Measurements from ENCODE around the gene ACAP1. TPM values are rescaled to one million over a fixed set of nuclear protein-coding genes. Genes with fewer than 3 reads are reported as not detected.

Gene ACAP1
- total RNA-seq, 2 donors from 2014 or later = 0.99 to 2.1 TPM

DNA sequence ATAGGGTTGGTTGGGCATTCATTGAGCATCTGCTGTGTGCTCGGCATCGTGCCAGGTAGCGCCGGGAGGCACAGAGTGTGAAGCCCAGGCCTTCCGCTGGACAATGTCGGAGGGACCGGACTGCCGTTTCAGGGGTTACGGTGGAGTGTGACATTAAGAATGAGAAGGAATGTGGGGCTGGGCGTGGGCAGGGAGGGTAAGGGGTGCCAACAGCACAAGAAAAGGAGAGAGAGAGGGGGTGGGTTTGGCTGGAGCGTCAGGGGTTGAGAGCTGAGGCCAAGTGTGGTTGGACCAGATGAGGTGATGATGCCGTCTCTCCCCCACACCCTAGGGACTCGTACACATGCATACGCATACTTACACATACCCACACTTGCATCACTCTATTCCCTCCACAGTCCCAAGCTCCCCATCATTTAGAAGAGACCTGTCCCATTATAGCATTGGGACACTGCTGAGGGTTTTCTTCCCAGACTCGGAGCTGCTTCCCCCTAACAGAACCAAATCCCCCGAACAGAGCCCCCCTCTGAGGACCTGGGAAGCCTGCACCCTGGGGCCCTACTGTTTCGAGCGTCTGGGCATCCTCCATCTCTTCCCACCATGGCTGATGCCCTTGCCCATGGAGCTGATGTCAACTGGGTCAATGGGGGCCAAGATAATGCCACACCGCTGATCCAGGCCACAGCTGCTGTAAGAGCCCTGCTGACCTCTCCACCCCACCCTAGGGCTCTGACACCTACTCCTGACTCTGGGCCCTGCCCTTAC is 12.3 kb downstream of the ACAP1 start:
- 46 to 59% methylated on average over 18 to 19 of the region's 19 CpGs for WGBS, 2 donors
- H3K36me3 ChIP-seq (replicated peaks in 1 of 2; ENCODE audit: insufficient read depth in 1 of 2, low read depth in 2 of 2) = no peaks in the 10 kb centered on the region
- H3K27ac ChIP-seq = no peak overlapping the region

DNA sequence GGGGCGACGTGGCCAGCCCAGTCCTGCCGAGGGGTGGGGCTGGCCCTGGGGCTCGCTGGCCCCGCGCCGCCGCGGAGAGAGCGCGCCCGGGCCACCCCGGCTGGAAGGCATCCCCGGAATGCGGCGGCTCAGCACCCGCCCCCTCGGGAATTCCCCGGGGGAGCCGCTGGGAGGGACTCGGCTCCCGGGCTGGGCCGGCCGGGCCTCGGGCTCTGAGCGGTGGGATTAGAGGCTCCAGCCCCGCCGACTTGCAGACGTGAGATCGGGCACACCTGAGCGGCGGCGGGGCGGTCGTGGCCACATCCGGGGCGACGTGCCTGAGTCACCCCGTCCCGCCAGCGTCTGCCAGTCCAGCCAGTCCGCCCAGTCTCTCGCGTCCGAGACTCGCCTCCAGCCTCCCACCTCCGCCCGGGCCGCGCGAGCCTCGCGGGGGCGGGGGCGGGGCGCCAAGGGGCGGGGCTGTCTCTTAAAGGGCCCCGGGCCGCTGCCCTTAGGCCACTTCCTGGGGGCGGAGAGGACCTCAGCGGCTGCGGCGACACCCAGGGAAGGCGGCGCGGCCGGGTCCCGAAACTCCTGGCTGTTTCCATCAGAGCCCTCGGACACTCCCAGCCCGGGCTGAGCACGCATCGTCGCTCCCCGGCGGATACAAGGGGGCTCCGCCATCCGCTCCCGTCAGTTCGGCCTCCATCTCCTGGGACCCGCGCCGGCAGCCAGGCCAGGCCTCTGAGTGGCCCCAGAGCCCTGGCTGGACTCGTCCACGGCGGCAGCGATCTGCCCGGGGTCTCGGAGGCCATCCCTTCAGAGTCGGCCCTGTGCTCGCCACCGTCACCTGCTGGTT is 15.6 kb downstream of the ACAP1 start, which contains the start of gene KCTD11:
Gene KCTD11, plus strand, starts transcription at position 498 of the 838 bp plus-strand sequence.
- peak; percentile 79 for ATAC-seq
- TF ChIP-seq POLR2A (IDR thresholded peaks at IDR 0.05) (peak; percentile 84 to 89 (median 88)), CTCF (IDR thresholded peaks at IDR 0.05) (peak in 2 of 7 experiments; percentile 21 to 43)
- intact Hi-C loops (cut with DNase I) = no loop called here
- WGBS, 2 donors = 0 to 1% methylated on average over 4 to 59 of the region's 91 CpGs
- Histone ChIP-seq H3K4me1 (peaks cover 66% of the 10 kb centered on the region), H3K9me3 (no peaks in the 10 kb centered on the region), H3K27ac (peak within 1 kb of the TSS; percentile 91 to 99 (median 98)), H3K36me3 (replicated peaks in 1 of 2; ENCODE audit: insufficient read depth in 1 of 2, low read depth in 2 of 2) (no peaks in the 10 kb centered on the region), H3K27me3 (no peaks in the 10 kb centered on the region), H3K4me3 (peak within 1 kb of the TSS; percentile 59 to 62)
- peak; percentile 93 to 96 (median 94) for DNase-seq

More for the DNA sequence above, 12.3 kb downstream of the ACAP1 start:
- TF ChIP-seq POLR2A (IDR thresholded peaks at IDR 0.05) (no peak), CTCF (IDR thresholded peaks at IDR 0.05) (no peak)
- peaks cover 0 to 4% of the 10 kb centered on the region in 2 donors for H3K27me3 ChIP-seq
- H3K9me3 ChIP-seq = no peaks in the 10 kb centered on the region
- DNase-seq = peak in 1 of 4 donors; percentile 44
- intact Hi-C loops (cut with DNase I) = no loop called here
- no peak for ATAC-seq
- no peak overlapping the region for H3K4me3 ChIP-seq
- H3K4me1 ChIP-seq = peaks cover 49% of the 10 kb centered on the region

DNA sequence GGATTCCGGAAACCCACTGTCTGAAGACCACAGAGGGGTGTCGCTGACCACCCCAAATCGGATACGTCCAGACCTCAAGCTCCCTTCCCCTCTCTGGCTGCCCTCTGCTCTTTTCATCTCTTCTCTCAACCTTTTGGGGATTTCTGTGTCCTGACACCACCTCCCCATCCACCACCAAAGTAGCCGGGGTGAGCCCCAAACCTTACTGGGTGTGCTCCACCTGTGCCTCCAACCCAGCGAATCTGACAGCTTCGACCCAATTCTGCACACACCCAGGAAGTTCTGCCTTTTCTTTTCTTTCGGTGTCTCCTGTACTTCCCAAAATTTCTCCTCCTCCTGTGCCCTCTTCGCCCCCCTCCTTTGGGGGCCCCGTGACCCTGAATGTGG is 16.2 kb downstream of the ACAP1 start:
- no peaks in the 10 kb centered on the region for H3K9me3 ChIP-seq
- WGBS, 2 donors = 18% methylated on average over 10 of the region's 10 CpGs
- TF ChIP-seq POLR2A (IDR thresholded peaks at IDR 0.05) = no peak
- peak in 5 of 7 experiments; percentile 15 to 58 (median 41) for TF ChIP-seq CTCF (IDR thresholded peaks at IDR 0.05)
- no peak for DNase-seq
- H3K4me3 ChIP-seq = peak overlapping the region; percentile 59 to 62
- H3K27me3 ChIP-seq = no peaks in the 10 kb centered on the region
- no peak for ATAC-seq
- peaks cover 65% of the 10 kb centered on the region for H3K4me1 ChIP-seq
- H3K36me3 ChIP-seq (replicated peaks in 1 of 2; ENCODE audit: insufficient read depth in 1 of 2, low read depth in 2 of 2) = no peaks in the 10 kb centered on the region
- intact Hi-C loops (cut with DNase I) = no loop called here
- H3K27ac ChIP-seq = peak overlapping the region; percentile 91 to 99 (median 98)

- ATAC-seq (no peak), DNase-seq (no peak)
- H3K9me3 ChIP-seq = no peaks in the 10 kb centered on the region
- peak overlapping the region in 3 of 4 donors; percentile 97 to 99 (median 98) for H3K27ac ChIP-seq
- H3K27me3 ChIP-seq = no peaks in the 10 kb centered on the region
- WGBS, 2 donors = 78 to 85% methylated on average over 12 to 33 of the region's 37 CpGs
- TF ChIP-seq POLR2A (IDR thresholded peaks at IDR 0.05) (no peak), CTCF (IDR thresholded peaks at IDR 0.05) (no peak)
- no peaks in the 10 kb centered on the region for H3K36me3 ChIP-seq (replicated peaks in 1 of 2; ENCODE audit: insufficient read depth in 1 of 2, low read depth in 2 of 2)
- peaks cover 60% of the 10 kb centered on the region for H3K4me1 ChIP-seq
- no peak overlapping the region for H3K4me3 ChIP-seq
- intact Hi-C loops (cut with DNase I) = no loop called here
Measured at GRCh38 chr17:7352910-7353635, 16.7 kb downstream of the ACAP1 start.

All from body of pancreas (tissue), 4 donors.